Measurements from ENCODE around the gene TRIM24. TPM values are rescaled to one million over a fixed set of nuclear protein-coding genes. Genes with fewer than 3 reads are reported as not detected.

TRIM24 gene
- total and polyA plus RNA-seq, 8 donors: 4.4 to 19.2 (median 12.4) TPM

DNA sequence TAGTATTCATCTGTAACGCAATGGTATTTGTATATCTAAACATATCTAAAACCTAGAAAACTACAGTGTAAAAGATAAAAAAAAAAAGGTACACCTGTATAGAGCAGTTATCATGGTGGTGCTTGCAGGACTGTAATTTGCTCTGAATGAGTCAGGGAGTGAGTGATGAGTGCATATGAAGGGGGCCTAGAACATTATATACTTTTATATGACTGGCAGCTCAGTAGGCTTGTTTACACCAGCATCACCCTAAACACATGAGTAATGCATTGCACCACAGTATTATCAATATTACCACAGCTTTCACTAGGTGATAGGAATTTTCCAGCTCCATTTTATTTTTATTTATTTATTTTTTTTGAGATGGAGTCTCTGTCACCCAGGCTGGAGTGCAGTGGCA, 40.8 kb downstream of the TRIM24 start:
- no peak for FAIRE-seq
- no peaks in the 10 kb centered on the region for H3K4me1 ChIP-seq
- no peaks in the 10 kb centered on the region for H3K9me3 ChIP-seq
- H3K27ac ChIP-seq: no peak overlapping the region
- no peaks in the 10 kb centered on the region for H3K36me3 ChIP-seq
- WGBS, 2 donors: 72 to 78% methylated on average over 1 of the region's 1 CpG
- H3K27me3 ChIP-seq: no peaks in the 10 kb centered on the region
- H3K4me3 ChIP-seq: no peak overlapping the region
- ATAC-seq: peak in 1 of 4 donors; percentile 21
- DNase-seq: no peak
- TF ChIP-seq, protein P1, sequence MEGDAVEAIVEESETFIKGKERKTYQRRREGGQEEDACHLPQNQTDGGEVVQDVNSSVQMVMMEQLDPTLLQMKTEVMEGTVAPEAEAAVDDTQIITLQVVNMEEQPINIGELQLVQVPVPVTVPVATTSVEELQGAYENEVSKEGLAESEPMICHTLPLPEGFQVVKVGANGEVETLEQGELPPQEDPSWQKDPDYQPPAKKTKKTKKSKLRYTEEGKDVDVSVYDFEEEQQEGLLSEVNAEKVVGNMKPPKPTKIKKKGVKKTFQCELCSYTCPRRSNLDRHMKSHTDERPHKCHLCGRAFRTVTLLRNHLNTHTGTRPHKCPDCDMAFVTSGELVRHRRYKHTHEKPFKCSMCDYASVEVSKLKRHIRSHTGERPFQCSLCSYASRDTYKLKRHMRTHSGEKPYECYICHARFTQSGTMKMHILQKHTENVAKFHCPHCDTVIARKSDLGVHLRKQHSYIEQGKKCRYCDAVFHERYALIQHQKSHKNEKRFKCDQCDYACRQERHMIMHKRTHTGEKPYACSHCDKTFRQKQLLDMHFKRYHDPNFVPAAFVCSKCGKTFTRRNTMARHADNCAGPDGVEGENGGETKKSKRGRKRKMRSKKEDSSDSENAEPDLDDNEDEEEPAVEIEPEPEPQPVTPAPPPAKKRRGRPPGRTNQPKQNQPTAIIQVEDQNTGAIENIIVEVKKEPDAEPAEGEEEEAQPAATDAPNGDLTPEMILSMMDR (IDR thresholded peaks at IDR 0.05): no peak
- intact Hi-C loops (cut with DNase I): no loop called here

DNA sequence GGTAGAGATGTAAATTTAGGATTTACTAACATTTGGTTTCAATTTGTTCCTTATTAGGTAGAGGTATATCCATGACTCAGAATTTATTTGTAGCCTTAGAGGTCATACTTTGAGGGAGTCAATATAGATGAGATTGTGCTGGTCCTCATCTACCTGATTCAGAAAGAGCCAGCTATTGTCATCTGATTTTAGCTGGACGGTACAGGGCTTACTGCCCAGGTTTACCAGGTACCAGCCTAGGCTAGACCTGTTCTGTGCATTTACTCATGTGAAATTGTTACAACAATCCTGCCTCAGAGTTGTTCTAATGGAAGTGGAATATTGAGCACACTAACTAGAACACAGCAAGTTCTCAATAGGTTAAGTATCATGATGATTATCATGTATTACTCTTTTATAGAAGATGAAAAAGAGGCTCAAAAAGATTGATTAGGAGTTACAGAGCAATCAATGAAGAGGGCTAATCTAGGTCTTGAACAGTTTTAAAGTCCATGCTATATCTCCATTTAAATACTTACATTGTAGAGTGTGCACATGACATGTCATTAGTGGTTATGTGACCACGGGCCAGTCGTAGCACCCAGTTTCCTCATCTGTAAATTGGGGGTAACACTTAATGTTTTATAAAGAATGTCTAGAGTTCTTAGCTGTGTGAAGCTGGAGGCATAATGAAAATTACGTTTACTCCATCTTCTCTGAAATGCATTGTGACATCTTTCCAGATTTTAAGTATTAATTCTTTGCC, 42.1 kb downstream of the TRIM24 start:
- Histone ChIP-seq H3K27me3 (no peaks in the 10 kb centered on the region), H3K27ac (no peak overlapping the region), H3K4me3 (no peak overlapping the region), H3K36me3 (no peaks in the 10 kb centered on the region), H3K9me3 (no peaks in the 10 kb centered on the region), H3K4me1 (no peaks in the 10 kb centered on the region)
- TF ChIP-seq, protein P1 (IDR thresholded peaks at IDR 0.05): no peak
- 71 to 72% methylated on average over 4 of the region's 4 CpGs for WGBS, 2 donors
- DNase-seq (no peak), FAIRE-seq (no peak), ATAC-seq (peak in 2 of 4 donors; percentile 33 to 37)
- intact Hi-C loops (cut with DNase I): no loop called here

DNA sequence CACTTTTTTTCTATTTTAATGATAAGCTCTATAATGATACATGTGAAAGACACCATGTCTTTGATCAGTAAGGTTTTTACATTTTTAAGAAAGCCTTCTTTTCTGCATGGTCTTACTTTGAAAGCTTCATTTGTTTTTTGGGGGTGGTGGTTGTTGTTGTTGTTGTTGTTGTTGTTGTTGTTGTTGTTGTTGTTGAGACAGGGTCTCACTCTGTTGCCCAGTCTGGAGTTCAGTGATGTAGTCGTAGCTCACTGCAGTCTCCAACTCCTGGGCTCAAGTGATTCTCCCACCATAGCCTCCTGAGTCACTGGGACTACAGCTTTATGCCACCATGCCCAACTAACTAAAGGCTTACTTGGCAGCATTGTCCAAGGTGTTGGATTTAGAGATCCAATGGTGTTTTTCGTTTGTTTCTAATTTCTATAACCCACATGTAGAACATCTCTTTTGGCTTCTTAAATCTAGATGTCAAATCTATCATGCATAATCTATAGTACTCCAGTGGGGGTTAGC, 45.4 kb downstream of the TRIM24 start:
- ATAC-seq: no peak

DNA sequence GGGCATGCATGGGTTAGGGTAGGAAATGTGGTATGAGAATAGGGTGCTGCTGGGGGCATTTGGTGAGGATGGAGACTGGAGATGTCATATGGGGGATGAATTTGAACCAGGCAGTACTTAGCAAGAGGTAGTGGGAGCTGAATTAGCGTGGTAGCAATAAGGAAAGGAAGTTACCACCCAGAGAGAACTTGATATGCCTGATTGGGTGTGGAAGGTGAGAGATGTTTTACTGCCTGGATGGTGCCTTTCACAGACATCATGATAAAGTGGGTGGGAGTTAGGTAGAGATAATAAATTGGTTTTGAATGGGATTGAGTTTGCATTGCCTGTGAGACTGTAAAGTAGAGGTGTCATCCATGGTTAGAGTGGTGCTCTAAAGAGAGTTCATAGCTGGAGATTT, 46.7 kb downstream of the TRIM24 start:
- no peaks in the 10 kb centered on the region for H3K4me1 ChIP-seq
- WGBS, 2 donors: 0% methylated on average over 1 of the region's 1 CpG
- no peak for ATAC-seq
- intact Hi-C loops (cut with DNase I): no loop called here
- no peaks in the 10 kb centered on the region for H3K36me3 ChIP-seq
- no peak overlapping the region for H3K4me3 ChIP-seq
- TF ChIP-seq, protein P1 (IDR thresholded peaks at IDR 0.05): no peak
- no peak for DNase-seq
- no peak overlapping the region for H3K27ac ChIP-seq
- FAIRE-seq: no peak
- no peaks in the 10 kb centered on the region for H3K9me3 ChIP-seq
- H3K27me3 ChIP-seq: no peaks in the 10 kb centered on the region

More for the DNA sequence above, 45.4 kb downstream of the TRIM24 start:
- FAIRE-seq (no peak), DNase-seq (no peak)
- Histone ChIP-seq H3K4me3 (no peak overlapping the region), H3K27me3 (no peaks in the 10 kb centered on the region), H3K9me3 (no peaks in the 10 kb centered on the region), H3K27ac (no peak overlapping the region), H3K4me1 (no peaks in the 10 kb centered on the region), H3K36me3 (no peaks in the 10 kb centered on the region)
- 96% methylated on average over 2 of the region's 2 CpGs for WGBS, 2 donors
- TF ChIP-seq, protein P1 (IDR thresholded peaks at IDR 0.05): no peak
- intact Hi-C loops (cut with DNase I): no loop called here

DNA sequence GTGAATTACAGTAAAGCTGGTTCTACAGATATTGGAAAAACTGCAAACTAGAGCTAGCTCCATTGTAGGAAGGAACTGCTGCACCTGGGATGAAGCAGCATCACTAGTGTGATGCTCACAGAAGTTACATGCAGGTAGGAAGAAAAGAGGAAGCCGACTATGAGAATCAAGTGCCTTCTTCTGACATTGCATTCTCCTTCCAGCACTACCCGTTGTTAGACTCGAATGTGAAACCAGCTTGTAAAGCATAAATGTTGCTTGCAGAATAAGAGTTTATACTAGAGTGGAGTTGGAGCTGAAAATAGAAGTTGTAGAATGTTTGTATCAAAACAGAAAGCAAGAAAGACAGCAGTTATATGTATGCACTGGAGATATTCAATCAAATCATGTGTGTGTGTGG, 49.9 kb downstream of the TRIM24 start:
- Histone ChIP-seq H3K27ac (no peak overlapping the region), H3K4me1 (no peaks in the 10 kb centered on the region), H3K9me3 (no peaks in the 10 kb centered on the region), H3K36me3 (no peaks in the 10 kb centered on the region), H3K4me3 (no peak overlapping the region), H3K27me3 (no peaks in the 10 kb centered on the region)
- 80 to 92% methylated on average over 3 of the region's 3 CpGs for WGBS, 2 donors
- no peak for DNase-seq
- no peak for FAIRE-seq
- no peak for ATAC-seq
- TF ChIP-seq, protein P1 (IDR thresholded peaks at IDR 0.05): no peak
- intact Hi-C loops (cut with DNase I): no loop called here
